RCC 7860 (cell line): ENCODE data around the gene SURF4.

Experiments
- DNase-seq: peaks from one replicate; pipeline ENCODE4 v3.0.0-alpha.2; 2015; ENCODE audit warnings: low spot score
- FAIRE-seq: peaks from 2 replicates; lab custom pipeline; 2012; peaks lifted over from hg19 to GRCh38; lab: Jason Lieb, UNC

The SURF4 gene

DNA sequence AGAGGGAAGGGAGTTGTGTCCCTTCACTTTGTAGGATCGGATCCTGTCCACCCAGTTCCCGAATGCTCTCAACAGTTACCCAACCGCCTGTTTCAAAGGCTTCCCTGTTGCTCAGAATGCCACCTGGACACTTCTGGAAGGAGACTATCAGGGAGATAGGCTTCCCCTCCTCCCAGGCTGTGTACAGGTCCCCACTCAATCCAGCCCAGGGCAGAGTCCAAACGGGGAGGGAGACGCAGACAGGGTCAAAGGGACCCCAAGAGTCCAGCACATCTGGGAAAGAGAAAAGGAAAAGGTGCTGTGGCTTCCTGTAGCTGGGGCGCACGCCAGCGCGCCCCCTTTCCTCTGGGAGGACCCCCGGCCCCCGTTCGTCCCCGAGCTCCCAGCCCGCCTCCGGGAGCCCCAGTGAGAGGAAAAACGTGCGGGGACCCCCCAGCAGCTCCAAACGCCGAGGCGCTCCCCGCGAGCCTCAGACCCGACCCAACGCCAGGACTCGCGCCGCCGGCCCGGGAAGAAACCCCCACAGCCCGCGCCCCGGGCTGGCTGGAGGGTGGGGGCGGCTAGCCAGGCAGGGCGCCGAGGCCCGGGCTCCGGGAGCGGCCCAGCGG lies 640 bp downstream of the SURF4 start:
- peak; percentile 25 for DNase-seq
- FAIRE-seq = no peak

- peak; percentile 40 for DNase-seq
- peak; percentile 23 for FAIRE-seq
Measured at GRCh38 chr9:133374612-133375115, 1.2 kb downstream of the SURF4 start.

GRCh38 chr9:133372144-133372543 lies 3.7 kb downstream of the SURF4 start:
- FAIRE-seq = no peak

GRCh38 chr9:133371261-133371711 lies 4.6 kb downstream of the SURF4 start:
- FAIRE-seq (no peak), DNase-seq (no peak)

More at GRCh38 chr9:133372144-133372543, 3.7 kb downstream of the SURF4 start:
- no peak for DNase-seq

GRCh38 chr9:133370685-133371084 lies 5.2 kb downstream of the SURF4 start:
- DNase-seq (no peak), FAIRE-seq (no peak)

DNA sequence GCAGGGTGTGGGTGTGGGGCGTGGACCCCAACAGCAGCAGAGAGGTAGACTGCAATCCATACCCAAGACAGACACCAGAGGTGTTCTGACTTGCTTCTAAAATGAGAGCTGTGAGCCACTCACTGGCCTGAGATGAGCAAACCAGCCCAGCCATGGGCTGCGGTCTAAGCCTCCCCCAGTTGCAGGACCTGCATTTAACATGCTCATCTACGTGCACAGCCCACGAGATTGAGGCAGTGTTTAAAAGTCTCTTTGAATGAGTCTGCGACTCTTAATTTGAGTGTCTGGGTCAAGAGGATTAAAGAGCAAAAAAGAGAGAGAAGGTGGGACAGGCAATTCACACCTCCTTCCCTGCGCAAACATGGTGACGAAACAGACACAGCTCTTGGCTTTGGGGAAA lies 5.9 kb downstream of the SURF4 start:
- DNase-seq (no peak), FAIRE-seq (no peak)

GRCh38 chr9:133369422-133369821 lies 6.4 kb downstream of the SURF4 start:
- DNase-seq = no peak
- FAIRE-seq = no peak

- DNase-seq = no peak
Measured at GRCh38 chr9:133368249-133368881, 7.5 kb downstream of the SURF4 start.

GRCh38 chr9:133367778-133368177 lies 8.1 kb downstream of the SURF4 start:
- DNase-seq = no peak
- no peak for FAIRE-seq

More at GRCh38 chr9:133368249-133368881, 7.5 kb downstream of the SURF4 start:
- FAIRE-seq = no peak

GRCh38 chr9:133367221-133367620 lies 8.6 kb downstream of the SURF4 start:
- DNase-seq (no peak), FAIRE-seq (no peak)

GRCh38 chr9:133366435-133366834 lies 9.4 kb downstream of the SURF4 start:
- FAIRE-seq = no peak
- no peak for DNase-seq

- DNase-seq (no peak), FAIRE-seq (no peak)
Measured at GRCh38 chr9:133362359-133363044, 13.4 kb downstream of the SURF4 start.

DNA sequence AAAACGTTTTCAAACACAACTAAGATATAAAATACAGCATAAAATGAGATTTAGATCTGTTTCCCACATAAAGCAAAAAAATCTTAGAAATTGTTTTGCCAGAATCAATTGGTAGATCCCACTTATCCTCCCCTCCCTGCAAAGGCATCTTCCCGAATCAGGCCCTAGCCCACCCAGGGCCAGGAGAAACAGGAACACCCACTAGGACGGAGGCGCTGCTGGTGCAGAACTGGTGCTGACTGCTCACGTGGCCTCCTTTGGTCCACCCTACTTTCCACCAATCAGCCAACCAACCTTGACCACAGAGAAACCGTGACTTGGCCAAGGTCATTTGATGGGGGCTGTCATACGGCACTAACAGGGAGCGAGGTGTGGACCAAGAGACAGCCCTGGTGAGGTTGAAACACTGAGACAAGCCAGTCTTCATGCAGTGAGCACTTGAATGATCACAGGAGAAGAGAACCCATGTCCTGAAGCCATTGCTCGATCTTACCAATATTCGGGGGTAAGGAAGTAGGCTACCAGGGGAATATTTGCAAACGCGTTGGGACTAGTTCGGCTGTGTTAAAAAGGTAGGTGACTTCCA lies 14.3 kb downstream of the SURF4 start:
- DNase-seq (no peak), FAIRE-seq (no peak)

GRCh38 chr9:133360400-133361393 lies 15.2 kb downstream of the SURF4 start:
- no peak for DNase-seq
- no peak for FAIRE-seq

GRCh38 chr9:133359399-133360175 lies 16.3 kb downstream of the SURF4 start:
- DNase-seq (no peak), FAIRE-seq (no peak)

GRCh38 chr9:133357656-133358055 lies 18.2 kb downstream of the SURF4 start:
- no peak for DNase-seq
- FAIRE-seq = no peak

DNA sequence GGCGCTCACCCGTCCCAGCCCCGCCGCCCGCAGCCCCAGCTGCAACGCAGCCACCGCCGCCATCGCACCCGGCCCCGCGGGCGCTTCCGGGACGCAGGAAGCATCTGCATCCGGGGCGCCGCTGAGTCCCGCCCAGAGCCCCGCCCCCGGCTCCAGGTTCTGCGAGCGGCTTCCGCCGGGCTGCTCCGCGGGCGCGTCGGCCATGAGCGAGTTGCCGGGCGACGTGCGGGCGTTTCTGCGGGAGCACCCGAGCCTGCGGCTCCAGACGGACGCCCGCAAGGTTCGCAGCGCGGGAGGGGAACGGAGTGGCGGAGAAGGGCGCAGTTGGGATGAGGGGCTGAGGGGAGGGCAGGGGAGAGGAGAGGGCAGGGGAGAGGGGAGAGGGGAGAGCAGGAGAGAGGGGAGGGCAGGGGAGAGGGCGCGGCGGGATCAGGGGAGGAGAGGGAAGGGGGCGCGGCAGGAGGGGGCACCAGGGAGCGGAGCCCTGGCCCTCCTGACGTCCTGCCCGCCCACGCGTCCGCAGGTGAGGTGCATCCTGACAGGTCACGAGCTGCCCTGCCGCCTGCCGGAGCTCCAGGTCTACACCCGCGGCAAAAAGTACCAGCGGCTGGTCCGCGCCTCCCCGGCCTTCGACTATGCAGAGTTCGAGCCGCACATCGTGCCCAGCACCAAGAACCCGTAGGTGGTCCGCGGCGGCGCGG lies 19.3 kb downstream of the SURF4 start, which contains the start of the genes SURF1 and SURF2:
SURF1 (minus strand) TSS at position 97 of the 701 bp plus-strand sequence; CDS start at position 63, 34 bp downstream.
SURF2 (plus strand) TSS at position 160 of the 701 bp plus-strand sequence; CDS start at position 203, 43 bp downstream.
- DNase-seq = peak; percentile 53
- FAIRE-seq = no peak

- FAIRE-seq (no peak), DNase-seq (no peak)
Measured at GRCh38 chr9:133355881-133356357, 19.9 kb downstream of the SURF4 start.
